ENCODE results near the gene AASS.
"Not testable (repeated sequence)": the region's sequence is repeated elsewhere in the genome, so short reads cannot be mapped to it uniquely, and the experiment has no call there.

Gene AASS

DNA sequence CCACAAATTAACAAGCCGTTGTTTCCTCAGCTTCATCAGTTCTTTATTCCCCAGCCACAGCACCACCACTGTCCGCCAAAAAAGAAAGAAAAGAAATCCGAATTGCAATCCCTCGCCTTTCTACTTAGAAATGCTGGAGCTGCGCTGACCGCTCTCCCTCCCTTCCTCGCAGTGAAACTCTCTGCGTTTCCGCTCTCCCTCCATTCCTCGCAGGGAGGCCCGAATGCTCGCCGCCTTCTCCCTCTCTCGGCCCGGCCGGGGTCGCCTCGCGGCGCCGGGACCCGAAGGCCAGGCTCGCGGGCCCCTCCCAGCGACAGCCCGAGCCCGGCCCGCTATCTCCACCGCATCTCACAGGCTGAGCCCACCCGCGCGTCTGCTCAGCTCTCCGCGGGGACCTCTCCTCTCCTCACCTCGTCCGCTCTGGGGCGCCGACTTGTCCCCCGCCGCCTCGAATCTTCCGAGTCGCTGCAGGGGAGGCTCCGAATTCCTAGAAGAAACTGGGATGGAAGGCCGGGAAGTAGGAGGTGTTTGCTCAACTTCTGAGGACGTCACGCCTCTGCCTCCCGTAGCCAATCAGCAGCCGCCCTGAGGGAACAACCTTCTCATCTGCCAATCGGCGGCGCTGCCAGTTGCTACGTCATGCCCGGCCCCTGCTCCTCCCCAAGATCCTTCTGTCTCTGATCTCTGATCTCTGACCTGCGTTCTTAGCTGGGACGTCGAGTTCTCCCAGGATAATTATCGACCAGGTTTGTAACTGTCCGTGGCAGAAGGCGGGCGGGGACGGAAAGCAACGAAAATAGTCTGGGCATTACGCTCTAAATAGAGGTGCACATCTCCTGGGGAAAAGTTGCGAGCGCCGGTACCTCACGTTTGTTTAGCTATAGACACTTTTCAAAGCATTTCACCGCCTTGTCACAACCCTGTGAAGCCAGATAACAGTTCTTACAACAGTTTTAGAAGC is at the start of gene AASS:
Gene AASS, minus strand, starts transcription at position 499 of the 961 bp plus-strand sequence. CDS start 10,523 bp downstream, outside the sequence.
- peak; percentile 88 for DNase-seq

DNA sequence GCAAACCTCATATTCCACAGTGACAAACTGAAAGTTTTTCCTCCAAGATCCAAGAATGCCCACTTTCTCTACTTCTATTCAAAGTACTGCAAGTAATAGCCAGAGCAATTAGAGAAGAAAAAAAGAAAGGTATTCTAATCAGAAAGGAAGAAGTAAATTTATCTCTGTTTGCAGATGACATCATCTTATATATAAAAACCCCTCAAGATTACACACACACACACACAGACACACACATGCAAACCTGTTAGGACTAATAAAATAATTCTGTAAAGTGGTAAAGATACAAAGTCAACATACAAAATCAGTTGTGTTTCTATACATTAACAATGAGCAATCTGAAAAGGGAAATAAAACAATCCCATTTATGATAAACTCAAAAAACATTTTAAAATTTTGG is 44.7 kb upstream of the AASS start:
- no peak for DNase-seq

DNA sequence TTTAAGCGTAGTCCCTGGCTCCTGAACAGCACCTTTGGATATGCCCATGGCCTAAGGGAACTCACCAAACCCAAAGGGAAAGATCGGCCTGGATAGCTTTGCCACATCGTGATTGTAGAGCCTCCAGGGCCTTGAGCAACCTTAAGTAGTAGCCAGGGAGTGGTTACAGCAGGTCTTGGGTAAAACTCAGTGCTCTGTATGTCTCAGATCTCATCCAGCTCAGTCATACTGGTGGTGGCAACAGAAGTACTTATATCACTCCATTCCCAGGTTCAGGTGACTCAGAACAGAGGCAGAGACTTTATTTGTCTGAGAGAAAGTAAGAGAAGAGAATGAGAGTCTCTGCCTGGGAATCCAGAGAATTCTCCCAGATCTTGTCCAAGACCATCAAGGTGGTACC is 39.1 kb upstream of the AASS start:
- DNase-seq, result no peak

DNA sequence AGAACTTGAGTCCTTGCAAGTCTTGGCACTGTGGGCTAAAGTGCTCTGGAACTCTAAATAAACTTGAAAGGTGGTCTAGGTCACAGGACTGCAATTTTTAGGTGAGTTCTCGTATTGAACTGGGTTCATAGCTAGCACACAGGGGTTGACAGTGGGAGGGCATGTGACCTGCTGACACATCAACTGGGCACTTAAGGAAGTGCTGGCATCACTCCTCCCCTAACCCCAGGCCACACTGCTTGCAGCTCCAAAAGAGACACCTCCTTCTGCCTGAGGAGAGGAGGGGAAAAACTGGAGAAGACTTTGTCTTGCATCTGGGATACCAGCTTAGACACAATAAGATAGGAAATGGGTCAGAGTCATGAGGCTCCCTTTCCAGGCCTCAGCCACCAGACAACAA is 38.0 kb upstream of the AASS start:
- DNase-seq, result no peak

DNA sequence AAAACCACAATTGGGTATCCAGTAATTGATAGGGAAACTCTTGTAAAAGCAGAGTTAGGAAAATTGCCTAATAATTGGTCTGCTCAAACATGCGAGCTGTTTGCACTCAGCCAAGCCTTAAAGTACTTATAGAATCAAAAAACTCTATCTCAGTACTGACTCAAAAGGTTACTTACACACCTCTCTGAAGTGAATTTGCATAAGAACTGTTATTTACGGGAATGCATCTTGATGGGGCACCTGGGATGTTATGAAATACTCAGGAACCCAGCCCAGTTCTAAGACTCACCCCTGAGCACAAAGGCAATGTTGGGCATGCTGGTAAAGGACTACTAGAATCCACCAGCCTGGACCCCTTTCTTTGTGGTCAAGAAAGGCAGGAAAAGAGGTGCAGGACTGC is 28.1 kb upstream of the AASS start:
- not testable (repeated sequence) for DNase-seq

DNA sequence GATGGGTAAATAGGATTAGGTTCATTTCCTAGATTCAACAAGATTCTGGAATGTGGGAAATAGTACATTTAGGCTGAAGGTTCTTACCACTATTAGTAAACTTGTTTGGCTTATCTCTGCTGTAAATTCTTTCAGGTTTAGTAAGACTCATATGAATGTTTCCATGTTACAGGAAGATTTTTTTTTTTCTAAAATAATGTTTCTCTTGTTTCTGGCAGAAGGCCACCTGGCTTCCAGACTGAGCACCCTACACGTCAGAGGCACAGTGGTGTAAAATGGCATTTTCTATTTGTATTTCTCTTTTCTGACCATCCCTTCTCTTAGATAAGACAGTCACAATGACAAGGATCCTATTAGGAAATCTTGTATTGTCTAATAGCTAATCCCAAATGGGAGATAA is 22.7 kb upstream of the AASS start:
- no peak for DNase-seq

DNA sequence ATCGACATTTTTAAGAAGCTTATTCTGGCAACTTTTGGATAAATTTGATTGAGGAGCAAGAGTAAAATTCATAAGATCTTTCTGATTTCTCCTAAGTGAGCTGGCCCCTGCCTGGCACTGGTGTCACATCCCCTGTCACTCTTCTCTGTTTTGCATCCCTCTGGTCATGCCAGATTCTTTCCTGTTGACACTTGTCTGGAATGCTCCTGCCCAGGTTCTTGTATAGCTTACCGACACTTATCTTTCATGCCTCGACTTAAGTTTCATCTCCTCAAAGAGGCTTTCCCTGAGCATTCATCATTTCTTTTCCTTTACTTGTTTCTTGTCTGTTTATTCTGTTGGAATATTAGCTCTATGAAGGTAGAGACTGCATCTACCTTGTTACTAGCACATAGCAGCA is 22.2 kb upstream of the AASS start:
- no peak for DNase-seq

DNA sequence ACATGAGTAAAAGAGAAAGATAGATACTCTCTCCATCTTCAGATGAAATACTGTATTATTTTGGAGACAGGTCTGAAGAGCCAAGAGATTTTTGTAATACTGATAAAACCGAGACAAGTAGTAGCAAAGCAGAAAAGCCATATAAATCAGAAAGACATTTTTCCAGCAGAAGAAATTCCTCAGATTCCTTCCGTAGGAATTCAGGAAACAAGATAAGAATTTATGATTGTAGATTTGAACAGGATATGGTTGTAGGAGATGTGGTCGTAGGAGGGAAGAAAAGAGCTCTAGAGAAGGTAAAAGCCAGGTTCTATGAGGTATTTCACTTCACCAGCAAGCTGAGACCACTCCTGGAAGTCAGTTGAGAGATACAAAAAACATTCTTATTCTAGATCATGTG is 17.6 kb upstream of the AASS start:
- no peak for DNase-seq

DNA sequence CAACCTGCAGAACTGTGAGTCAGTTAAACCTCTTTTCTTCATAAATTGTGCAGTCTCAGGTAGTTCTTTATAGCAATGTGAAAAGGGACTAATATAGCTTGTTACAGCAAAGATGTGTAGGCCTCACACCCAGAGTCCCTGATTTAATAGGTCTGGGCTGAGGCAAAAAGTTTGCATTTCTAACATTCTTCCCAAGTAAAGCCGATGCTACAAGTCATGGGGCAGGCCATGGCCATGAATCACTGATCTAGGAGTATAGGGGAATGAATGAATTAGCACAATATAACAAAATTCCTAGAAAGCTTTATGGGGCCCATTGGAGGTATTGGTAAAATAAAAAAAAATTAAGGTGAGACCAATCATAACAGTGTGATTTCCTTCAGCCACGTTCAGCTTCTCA is 11.5 kb upstream of the AASS start:
- no peak for DNase-seq

DNA sequence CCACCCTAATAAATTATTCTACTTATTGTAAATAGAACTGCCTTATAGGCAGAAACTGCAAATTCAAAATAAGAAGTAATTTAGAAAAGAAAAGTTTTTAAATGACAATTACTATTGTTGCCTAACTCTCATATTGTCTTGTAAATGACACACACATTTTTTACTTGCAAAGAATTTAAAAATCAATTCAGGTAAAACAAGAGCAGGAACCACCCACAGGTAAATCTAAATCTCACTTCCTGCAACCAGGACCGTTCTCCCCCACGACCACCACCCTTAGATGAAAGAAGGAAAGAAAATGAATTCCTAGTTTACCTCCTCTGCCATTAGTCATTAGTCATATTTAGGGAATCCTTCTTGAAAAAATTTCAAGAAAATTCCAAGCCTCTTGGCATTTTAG is 4.8 kb upstream of the AASS start:
- DNase-seq, result no peak

DNA sequence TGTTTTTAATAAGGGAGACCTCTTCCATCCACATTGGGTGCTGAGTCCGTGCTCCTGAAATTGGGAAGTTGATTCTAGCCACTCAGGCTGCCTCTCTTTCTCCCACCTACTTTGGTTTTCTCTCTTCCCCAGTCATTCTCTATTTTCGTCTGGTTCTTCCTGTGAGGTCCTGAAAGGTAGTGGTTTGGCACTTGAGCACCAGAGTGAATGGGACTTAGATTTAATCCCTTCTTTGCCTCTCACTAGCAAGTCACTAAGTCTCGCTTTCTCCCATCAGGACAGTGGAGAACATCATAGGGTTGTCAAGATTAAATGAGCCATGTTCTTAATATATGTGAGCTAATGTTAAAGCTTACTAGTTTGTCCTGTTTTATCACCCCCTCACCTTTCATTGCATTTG is 4.0 kb upstream of the AASS start:
- no peak for DNase-seq

DNA sequence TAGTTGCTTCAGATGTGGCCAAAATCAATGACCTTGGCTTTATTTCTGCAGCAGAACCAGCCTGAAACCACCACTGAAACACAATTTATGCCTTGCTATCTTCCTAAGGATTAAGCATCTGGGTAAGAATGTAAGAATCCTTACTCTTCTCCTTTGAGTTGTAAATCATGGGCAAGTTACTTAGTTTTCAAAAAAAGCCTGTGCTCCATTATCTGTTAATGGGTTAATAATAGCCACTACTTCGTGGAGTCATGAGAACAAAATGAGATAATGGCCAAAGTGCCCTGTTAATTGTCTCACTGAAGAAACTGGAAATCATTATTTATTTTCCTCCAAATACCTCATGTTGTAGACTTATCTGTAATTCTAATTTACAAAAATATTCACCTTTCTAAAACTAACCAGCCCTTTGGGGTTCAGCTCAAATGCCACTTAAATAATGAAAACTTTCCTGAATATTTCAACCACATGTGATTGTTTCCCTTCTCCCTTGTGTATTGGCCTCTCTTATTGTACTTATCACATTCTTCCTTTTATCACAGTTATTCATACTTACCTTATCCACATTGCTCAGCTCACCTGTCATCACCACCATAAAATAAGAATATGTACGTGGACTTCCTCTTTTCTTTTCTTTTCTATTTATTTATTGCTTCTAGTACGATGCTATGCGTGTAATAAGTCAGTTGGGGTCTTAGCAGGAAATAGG is 2.0 kb upstream of the AASS start:
- DNase-seq, result no peak

DNA sequence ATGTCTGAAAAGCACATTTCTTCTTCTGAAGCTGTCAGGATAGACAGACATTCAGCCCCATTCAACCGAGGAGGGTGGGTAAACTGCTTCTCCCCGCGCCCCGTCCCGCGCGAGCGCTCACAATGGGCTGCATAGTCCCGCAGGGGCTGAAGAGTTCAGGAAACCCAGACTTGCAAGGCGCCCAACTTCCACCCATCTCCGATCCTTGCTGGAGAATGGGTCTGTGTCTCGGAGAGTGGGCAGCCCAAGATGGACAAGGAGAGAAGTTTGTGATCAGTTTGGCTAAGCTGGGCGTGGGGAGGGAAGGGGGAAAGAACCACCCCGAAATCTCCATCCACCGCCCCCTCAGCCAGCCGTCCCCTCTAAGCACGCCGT is 686 bp downstream of the AASS start:
- DNase-seq, result no peak

DNA sequence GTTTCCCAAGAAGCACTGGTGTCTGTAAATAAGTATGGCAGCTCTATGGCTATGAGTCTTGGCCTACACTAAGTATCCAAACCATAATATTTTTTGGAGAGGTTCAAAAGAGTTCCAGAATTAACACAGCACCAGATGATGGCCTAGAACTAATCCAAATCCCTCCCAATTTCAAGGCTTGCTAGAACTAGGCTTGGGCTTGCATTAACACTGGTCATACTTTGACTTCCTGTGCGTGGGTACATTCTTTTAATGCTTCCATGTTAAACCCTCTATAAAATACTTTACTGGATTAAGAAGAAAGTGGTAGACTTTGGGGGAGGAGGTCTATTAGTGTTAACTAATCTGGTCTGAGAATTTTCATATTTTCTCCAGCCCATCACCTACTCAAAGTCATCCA is 3.1 kb downstream of the AASS start:
- DNase-seq, result no peak

DNA sequence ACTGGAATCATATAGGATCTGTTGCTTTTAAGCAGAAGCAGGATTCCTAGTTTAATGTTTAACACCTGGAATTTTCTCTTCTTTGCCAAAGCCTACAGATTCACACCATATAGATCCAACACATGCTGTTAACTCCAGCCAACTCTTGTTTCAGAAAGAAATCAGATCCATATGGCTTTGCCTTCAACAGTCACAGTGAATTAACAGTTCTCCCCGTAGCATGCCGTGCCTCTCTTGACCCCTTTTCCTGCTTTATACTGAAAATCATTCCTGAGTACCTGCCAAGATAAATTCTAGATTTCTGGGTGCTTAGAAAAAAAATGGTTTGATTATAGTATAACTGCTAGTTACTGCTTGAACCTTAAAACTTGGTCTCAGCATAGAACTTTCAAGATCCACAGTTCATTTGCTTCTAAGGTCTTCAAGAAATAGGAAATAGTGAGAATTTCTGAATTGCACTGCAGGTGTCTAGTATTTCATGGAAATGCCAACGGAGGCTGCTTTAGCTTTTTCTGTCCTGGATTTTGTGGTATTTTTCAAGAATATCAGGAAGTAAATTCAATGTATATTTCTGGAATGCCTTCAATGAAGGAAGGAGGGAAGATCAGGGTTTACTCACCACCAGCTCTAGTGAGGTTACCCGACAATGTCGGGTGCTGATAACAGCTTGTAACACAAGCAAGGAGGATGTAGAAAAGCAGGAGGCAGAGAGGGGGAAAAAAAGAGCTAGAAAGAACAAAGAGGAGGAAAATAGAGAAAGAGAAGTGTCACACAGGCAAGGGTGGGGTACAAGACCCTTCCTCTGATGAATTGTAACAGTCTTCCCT is 6.6 kb downstream of the AASS start:
- DNase-seq, result no peak

DNA sequence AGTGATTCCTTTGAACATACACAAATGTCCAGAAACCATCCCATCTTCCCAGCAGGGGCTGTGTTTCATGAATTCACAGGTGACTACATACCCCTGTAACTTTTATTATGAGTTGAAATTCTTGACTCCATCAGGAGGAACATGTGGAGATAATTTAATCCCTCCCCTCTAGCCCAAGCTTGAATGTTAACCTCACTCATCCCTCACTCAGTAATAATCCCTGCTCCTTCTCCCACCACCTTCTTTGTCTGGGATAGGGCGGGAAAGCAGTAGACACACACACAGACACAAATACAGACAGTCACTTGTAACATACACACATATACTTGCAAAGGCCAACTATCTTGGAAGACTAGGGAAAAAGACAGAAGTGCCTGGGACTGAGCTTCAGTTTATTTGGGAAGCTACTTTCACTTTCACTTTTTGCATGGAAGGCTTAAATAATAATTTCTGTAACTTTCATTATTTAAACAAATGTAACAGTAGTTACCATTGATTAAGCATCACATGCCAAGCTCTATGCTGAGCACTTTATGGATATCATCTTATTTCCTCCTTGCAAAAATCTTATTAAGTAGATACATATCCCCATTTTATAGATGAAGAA is 7.3 kb downstream of the AASS start:
- DNase-seq, result no peak

DNA sequence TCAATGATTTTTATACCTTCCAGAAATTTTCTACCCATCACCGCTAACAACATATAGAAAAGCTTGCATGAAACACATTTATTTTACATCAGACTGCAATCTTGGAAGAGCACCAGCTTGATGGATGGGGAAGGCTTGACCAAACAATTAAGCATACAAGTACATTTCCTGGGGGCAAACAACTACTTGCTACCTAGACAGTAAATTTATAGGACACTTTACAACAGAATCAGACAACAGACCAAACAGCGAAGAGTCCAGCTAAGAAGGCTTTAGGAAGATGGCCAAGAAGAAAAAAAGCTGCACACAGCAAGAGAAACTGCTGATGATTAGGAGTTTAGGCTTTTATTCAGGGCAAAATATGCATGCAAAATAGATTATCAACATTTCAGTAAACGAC is 8.0 kb downstream of the AASS start:
- DNase-seq, result no peak

DNA sequence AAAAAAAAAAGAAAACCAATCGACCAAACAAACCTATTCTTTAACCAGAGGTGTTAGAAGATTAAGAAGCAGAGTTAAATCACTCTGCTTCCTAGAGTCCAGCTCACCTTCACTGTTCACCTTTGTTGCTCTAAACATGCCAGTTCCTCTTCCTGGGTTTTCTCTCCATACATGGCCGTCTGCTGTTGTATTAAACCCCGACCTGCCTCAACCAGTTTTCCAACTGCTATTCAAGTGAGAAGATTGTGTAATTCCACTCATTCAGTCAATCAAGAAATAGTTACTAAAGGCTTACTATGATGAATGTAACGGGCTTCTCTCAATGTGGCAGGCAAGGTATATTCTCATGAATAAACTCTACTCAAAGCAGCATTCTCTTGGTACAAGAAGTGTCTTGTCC is 8.8 kb downstream of the AASS start:
- DNase-seq, result no peak

DNA sequence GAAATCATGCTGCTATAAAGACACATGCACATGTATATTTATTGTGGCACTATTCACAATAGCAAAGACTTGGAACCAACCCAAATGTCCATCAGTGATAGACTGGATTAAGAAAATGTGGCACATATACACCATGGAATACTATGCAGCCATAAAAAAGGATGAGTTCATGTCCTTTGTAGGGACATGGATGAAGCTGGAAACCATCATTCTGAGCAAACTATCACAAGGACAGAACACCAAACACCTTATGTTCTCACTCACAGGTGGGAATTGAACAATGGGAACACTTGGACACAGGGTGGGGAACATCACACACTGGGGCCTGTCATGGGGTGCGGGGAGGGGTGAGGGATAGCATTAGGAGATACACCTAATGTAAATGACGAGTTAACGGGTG is 9.3 kb downstream of the AASS start:
- not testable (repeated sequence) for DNase-seq

DNA sequence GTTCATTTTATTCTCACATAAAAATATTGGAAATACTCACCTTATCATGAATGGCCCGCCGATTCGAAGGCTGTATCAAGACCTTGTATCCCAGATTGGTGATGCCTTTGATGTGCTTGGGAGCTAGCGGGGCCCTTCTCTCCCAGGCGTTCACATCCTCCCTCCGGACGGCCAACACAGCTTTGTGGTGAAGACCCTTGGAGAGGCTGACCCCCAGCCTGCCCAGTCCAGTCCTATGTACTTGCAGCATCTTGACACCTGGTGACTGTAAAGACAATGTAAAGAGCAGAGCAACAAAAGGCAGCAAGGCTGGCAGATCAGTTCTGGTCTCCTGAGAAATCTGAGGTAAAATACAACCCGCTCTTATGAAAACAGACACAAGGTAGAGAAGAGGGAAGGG is 10.6 kb downstream of the AASS start:
- DNase-seq, result no peak

DNA sequence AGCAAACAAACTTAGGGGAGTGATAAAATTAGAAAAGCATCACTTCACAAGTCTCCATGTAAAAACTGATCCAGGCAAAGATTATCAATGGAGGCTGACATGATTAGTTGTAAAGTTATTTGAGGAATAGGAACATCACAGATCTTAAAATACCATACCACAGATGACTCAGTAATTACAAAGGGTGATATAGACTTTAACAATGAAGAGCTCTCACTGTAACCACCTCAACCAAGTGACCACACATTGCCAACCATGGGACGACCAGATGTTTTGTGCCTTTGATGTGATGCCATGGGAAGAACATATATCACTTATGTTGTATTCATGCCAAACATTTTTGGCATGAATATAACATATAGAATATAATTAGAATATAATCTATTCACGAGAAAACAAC is 11.7 kb downstream of the AASS start:
- no peak for DNase-seq

DNA sequence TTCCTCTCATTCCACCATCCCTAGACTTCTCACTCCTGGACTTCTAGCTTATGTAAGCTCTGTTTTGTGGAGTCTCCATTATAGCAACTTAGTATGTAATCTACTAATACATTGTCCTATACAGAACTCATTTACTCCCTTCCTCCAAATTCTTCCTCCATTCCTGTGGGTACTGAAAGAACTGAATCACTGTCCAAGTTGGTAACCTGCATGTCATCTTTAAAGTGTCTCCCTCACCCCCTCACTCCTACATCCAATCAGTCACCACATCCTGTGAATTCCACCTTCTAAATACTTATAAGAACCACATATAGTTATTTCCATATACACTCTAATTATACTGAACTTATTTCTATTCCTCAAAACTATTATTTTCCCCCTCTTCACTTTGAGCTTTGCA is 20.3 kb downstream of the AASS start:
- no peak for DNase-seq

DNA sequence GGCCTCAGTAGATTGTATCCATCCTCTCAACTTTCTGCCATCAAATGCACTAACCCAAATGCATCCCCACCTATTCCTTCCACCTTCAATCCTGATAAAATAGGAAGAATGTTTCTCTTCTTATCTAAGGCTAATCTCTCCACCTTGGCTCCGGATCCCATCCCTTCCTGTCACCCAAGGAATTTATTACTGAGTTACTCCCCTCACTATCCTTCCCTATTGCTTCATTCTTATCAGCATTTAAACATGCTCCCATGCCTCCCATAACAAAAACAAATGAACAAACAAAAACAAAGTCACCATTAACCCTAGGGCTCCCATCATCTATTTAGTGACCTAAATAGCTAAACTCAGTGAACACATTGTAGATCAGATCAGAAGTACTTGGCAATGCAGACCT is 25.3 kb downstream of the AASS start:
- DNase-seq, result no peak

Data from NCI-H2171 (cell line).